SK-N-SH (cell line): Measurements from ENCODE around the gene POSTN.

Experiments
- FOXM1 ChIP-seq: IDR thresholded peaks from 2 replicates; pipeline ENCODE4 v1.4.0; 2012; ENCODE audit warnings: low read depth, mild to moderate bottlenecking
- NRF1 ChIP-seq: IDR thresholded peaks from 2 replicates; pipeline ENCODE4 v1.6.1; 2012; ENCODE audit warnings: low read depth, mild to moderate bottlenecking, low read length
- RAD21 ChIP-seq: IDR thresholded peaks from 2 replicates; pipeline ENCODE4 v1.6.1; 2012; ENCODE audit warnings: mild to moderate bottlenecking, low read length
- USF2 ChIP-seq: fragments of 150-350 bp; IDR thresholded peaks from 2 replicates; pipeline ENCODE4 v1.6.1; 2017; ENCODE audit warnings: antibody characterized with exemption, low read length, low read depth, borderline replicate concordance
- TF ChIP-seq, protein P1 (sequence below): fragments of 200-600 bp; sonication (generic); IDR thresholded peaks from 2 replicates; pipeline ENCODE4 v1.6.1; 2017; ENCODE audit warnings: antibody characterized with exemption, mild to moderate bottlenecking, moderate library complexity
- TF ChIP-seq, protein P2 (sequence below): IDR thresholded peaks from 2 replicates; pipeline ENCODE4 v1.4.0; 2012; ENCODE audit warnings: low read depth

- TF ChIP-seq, protein P1, sequence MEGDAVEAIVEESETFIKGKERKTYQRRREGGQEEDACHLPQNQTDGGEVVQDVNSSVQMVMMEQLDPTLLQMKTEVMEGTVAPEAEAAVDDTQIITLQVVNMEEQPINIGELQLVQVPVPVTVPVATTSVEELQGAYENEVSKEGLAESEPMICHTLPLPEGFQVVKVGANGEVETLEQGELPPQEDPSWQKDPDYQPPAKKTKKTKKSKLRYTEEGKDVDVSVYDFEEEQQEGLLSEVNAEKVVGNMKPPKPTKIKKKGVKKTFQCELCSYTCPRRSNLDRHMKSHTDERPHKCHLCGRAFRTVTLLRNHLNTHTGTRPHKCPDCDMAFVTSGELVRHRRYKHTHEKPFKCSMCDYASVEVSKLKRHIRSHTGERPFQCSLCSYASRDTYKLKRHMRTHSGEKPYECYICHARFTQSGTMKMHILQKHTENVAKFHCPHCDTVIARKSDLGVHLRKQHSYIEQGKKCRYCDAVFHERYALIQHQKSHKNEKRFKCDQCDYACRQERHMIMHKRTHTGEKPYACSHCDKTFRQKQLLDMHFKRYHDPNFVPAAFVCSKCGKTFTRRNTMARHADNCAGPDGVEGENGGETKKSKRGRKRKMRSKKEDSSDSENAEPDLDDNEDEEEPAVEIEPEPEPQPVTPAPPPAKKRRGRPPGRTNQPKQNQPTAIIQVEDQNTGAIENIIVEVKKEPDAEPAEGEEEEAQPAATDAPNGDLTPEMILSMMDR, result no peak
- TF ChIP-seq RAD21 (no peak), NRF1 (no peak), FOXM1 (no peak), USF2 (no peak)
- TF ChIP-seq, protein P2, sequence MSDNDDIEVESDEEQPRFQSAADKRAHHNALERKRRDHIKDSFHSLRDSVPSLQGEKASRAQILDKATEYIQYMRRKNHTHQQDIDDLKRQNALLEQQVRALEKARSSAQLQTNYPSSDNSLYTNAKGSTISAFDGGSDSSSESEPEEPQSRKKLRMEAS, result no peak
Measured at GRCh38 chr13:37587236-37587635, 11.3 kb downstream of the POSTN start.
